Measurements from ENCODE around the gene OR2M3. TPM values are rescaled to one million over a fixed set of nuclear protein-coding genes. Genes with fewer than 3 reads are reported as not detected.
"Not testable (repeated sequence)": the region's sequence is repeated elsewhere in the genome, so short reads cannot be mapped to it uniquely, and the experiment has no call there.

OR2M3 gene
- not detected for polyA plus RNA-seq (2012; ENCODE audit: insufficient read depth, insufficient read length)

- no peak for DNase-seq (ENCODE audit: low read depth, low spot score)
- H3K4me3 ChIP-seq (ENCODE audit: low read length): no peak within 1 kb of the TSS
Measured at GRCh38 chr1:248196965-248197364, at the start of gene OR2M3. OR2M3 (plus strand) TSS chr1:248197265; CDS start chr1:248203068, 5,803 bp downstream.

- no peak for DNase-seq (ENCODE audit: low read depth, low spot score)
- no peak overlapping the region for H3K4me3 ChIP-seq (ENCODE audit: low read length)
Measured at GRCh38 chr1:248152056-248152827, 44.8 kb upstream of the OR2M3 start.

GRCh38 chr1:248155927-248156326 lies 41.1 kb upstream of the OR2M3 start:
- DNase-seq (ENCODE audit: low read depth, low spot score): peak; percentile 7
- no peak overlapping the region for H3K4me3 ChIP-seq (ENCODE audit: low read length)

GRCh38 chr1:248158758-248159157 lies 38.3 kb upstream of the OR2M3 start:
- DNase-seq (ENCODE audit: low read depth, low spot score): no peak
- H3K4me3 ChIP-seq (ENCODE audit: low read length): no peak overlapping the region

- no peak overlapping the region for H3K4me3 ChIP-seq (ENCODE audit: low read length)
- DNase-seq (ENCODE audit: low read depth, low spot score): no peak
Measured at GRCh38 chr1:248164031-248164430, 33.0 kb upstream of the OR2M3 start.

- DNase-seq (ENCODE audit: low read depth, low spot score): no peak
Measured at GRCh38 chr1:248165186-248165585, 31.9 kb upstream of the OR2M3 start.

GRCh38 chr1:248174521-248174920 lies 22.5 kb upstream of the OR2M3 start, which contains the start of gene OR2M2:
OR2M2 (plus strand) TSS chr1:248174821; CDS start chr1:248179986, 5,165 bp downstream.
- no peak within 1 kb of the TSS for H3K4me3 ChIP-seq (ENCODE audit: low read length)
- no peak for DNase-seq (ENCODE audit: low read depth, low spot score)

More at GRCh38 chr1:248165186-248165585, 31.9 kb upstream of the OR2M3 start:
- H3K4me3 ChIP-seq (ENCODE audit: low read length): no peak overlapping the region

GRCh38 chr1:248183996-248184395 lies 13.1 kb upstream of the OR2M3 start:
- no peak overlapping the region for H3K4me3 ChIP-seq (ENCODE audit: low read length)
- no peak for DNase-seq (ENCODE audit: low read depth, low spot score)

- no peak overlapping the region for H3K4me3 ChIP-seq (ENCODE audit: low read length)
- no peak for DNase-seq (ENCODE audit: low read depth, low spot score)
Measured at GRCh38 chr1:248187363-248187762, 9.7 kb upstream of the OR2M3 start.

GRCh38 chr1:248189026-248189425 lies 8.0 kb upstream of the OR2M3 start:
- DNase-seq (ENCODE audit: low read depth, low spot score): no peak
- no peak overlapping the region for H3K4me3 ChIP-seq (ENCODE audit: low read length)

- no peak for DNase-seq (ENCODE audit: low read depth, low spot score)
- no peak overlapping the region for H3K4me3 ChIP-seq (ENCODE audit: low read length)
Measured at GRCh38 chr1:248194117-248194516, 2.9 kb upstream of the OR2M3 start.

- no peak for DNase-seq (ENCODE audit: low read depth, low spot score)
- no peak overlapping the region for H3K4me3 ChIP-seq (ENCODE audit: low read length)
Measured at GRCh38 chr1:248215880-248216279, 18.8 kb downstream of the OR2M3 start.

- no peak for DNase-seq (ENCODE audit: low read depth, low spot score)
Measured at GRCh38 chr1:248225537-248225936, 28.5 kb downstream of the OR2M3 start.

GRCh38 chr1:248229360-248229908 lies 32.4 kb downstream of the OR2M3 start:
- H3K4me3 ChIP-seq (ENCODE audit: low read length): no peak overlapping the region
- no peak for DNase-seq (ENCODE audit: low read depth, low spot score)

More at GRCh38 chr1:248225537-248225936, 28.5 kb downstream of the OR2M3 start:
- H3K4me3 ChIP-seq (ENCODE audit: low read length): no peak overlapping the region

GRCh38 chr1:248231117-248231516 lies 34.1 kb downstream of the OR2M3 start, which contains the start of gene OR2M4:
OR2M4 (plus strand) TSS chr1:248231417; CDS start chr1:248238929, 7,512 bp downstream.
- no peak within 1 kb of the TSS for H3K4me3 ChIP-seq (ENCODE audit: low read length)
- DNase-seq (ENCODE audit: low read depth, low spot score): no peak

GRCh38 chr1:248239478-248239877 lies 42.4 kb downstream of the OR2M3 start:
- no peak for DNase-seq (ENCODE audit: low read depth, low spot score)
- H3K4me3 ChIP-seq (ENCODE audit: low read length): no peak overlapping the region

- H3K4me3 ChIP-seq (ENCODE audit: low read length): no peak overlapping the region
- DNase-seq (ENCODE audit: low read depth, low spot score): peak; percentile 32
Measured at GRCh38 chr1:248243204-248243603, 46.1 kb downstream of the OR2M3 start.

GRCh38 chr1:248259309-248259708 lies 62.2 kb downstream of the OR2M3 start:
- H3K4me3 ChIP-seq (ENCODE audit: low read length); DNase-seq (ENCODE audit: low read depth, low spot score): not testable (repeated sequence)
